Panc1 (cell line): Measurements from ENCODE around the gene SPATA33.
"Not testable (repeated sequence)": the region's sequence is repeated elsewhere in the genome, so short reads cannot be mapped to it uniquely, and the experiment has no call there.

Source experiments
- CTCF ChIP-seq: fragments of 450-650 bp; IDR thresholded peaks from 2 replicates; pipeline ENCODE4 v1.5.1; 2017; ENCODE audit warnings: mild to moderate bottlenecking
- REST ChIP-seq, 2 experiments: IDR thresholded peaks; 2 replicates each; pipeline ENCODE4 v1.6.1; 2011 to 2012; ENCODE audit warnings: low read depth in 2 of 2, control low read depth in 1 of 2, low read length in 1 of 2, mild to moderate bottlenecking in 1 of 2, moderate library complexity in 1 of 2; ENCODE audit not compliant: insufficient read depth in 1 of 2
- SIN3A ChIP-seq: IDR thresholded peaks from 2 replicates; pipeline ENCODE4 v1.6.1; 2012; ENCODE audit warnings: low read depth, mild to moderate bottlenecking, low read length, moderate library complexity, borderline replicate concordance; ENCODE audit not compliant: insufficient read depth

- TF ChIP-seq SIN3A; CTCF; REST (IDR thresholded peaks at IDR 0.05; ENCODE audit: insufficient read depth in 1 of 2, low read depth in 2 of 2, low read length in 1 of 2): not testable (repeated sequence)
Observed at GRCh38 chr16:89698717-89699116, 41.1 kb downstream of the SPATA33 start.
